ENCODE results near the gene METTL14. TPM values are rescaled to one million over a fixed set of nuclear protein-coding genes. Genes with fewer than 3 reads are reported as not detected.

The METTL14 gene
- total and polyA plus RNA-seq, 2 donors (not counting 1 experiment from before 2014, with no cell fraction given), result 8.0 to 74.8 TPM

- H3K4me2 ChIP-seq (replicated peaks; ENCODE audit: low read depth, low read length, poor library complexity, severe bottlenecking), result no peak overlapping the region
- H3K27me3 ChIP-seq (replicated peaks in 1 of 4; ENCODE audit: control extremely low read depth in 1 of 4, control insufficient read depth in 3 of 4, insufficient read depth in 4 of 4, low read length in 3 of 4), result no peaks in the 10 kb centered on the region
- ATAC-seq (ENCODE audit: low read depth) (no peak), DNase-seq (no peak)
- Mint-ChIP-seq H3K4me1 (peaks cover 26% of the 10 kb centered on the region), H3K27ac (no peak overlapping the region), H3K4me3 (no peak overlapping the region), H3K27me3 (no peaks in the 10 kb centered on the region), H3K9me3 (ENCODE audit: insufficient read depth) (no peaks in the 10 kb centered on the region)
- H3K4me3 ChIP-seq (ENCODE audit: control extremely low read depth in 1 of 5, extremely low read depth in 1 of 5, insufficient read depth in 1 of 5, low read depth in 2 of 5, low read length in 4 of 5), result no peak overlapping the region
- intact Hi-C loops (cut with micrococcal nuclease), result no loop called here
- POLR2A ChIA-PET, result no interaction called here
- H3K4me1 ChIP-seq (ENCODE audit: control insufficient read depth in 2 of 2, insufficient read depth in 2 of 2, low read length in 2 of 2), result peaks cover 14 to 19% of the 10 kb centered on the region in 2 donors
- no peak overlapping the region for H3K9ac ChIP-seq (ENCODE audit: low read length)
- no peaks in the 10 kb centered on the region for H3K79me2 ChIP-seq (ENCODE audit: control insufficient read depth, insufficient read depth, low read length)
- TF ChIP-seq EZH2 (IDR thresholded peaks at IDR 0.05; ENCODE audit: borderline replicate concordance, insufficient read depth, low read depth, low read length, poor library complexity, severe bottlenecking), result no peak
- no peak for TF ChIP-seq CTCF (IDR thresholded peaks at IDR 0.05)
- H3K36me3 ChIP-seq (replicated peaks in 1 of 2; ENCODE audit: control extremely low read depth in 1 of 2, control insufficient read depth in 1 of 2, extremely low read depth in 1 of 2, insufficient read depth in 2 of 2, low read length in 1 of 2), result peaks cover 0 to 3% of the 10 kb centered on the region in 2 experiments
- no peaks in the 10 kb centered on the region for H3K9me3 ChIP-seq (ENCODE audit: control extremely low read depth in 1 of 3, control insufficient read depth in 2 of 3, insufficient read depth in 1 of 3, low read length in 2 of 3)
- H2AFZ ChIP-seq (ENCODE audit: insufficient read depth, low read depth, low read length, poor library complexity, severe bottlenecking), result no peak overlapping the region
- H3K27ac ChIP-seq (ENCODE audit: low read length in 2 of 2), result no peak overlapping the region
- CTCF ChIA-PET, result interaction anchor here (1.5 kb wide), 1 partner anchor 15 kb away, joined by 3 read pairs; no protein-coding TSS in a partner anchor
- no peaks in the 10 kb centered on the region for H4K20me1 ChIP-seq (ENCODE audit: control insufficient read depth, insufficient read depth, low read length, poor library complexity, severe bottlenecking)
- 100% methylated on average over 1 of the region's 1 CpG for WGBS (ENCODE audit: insufficient coverage)
These were observed 71.8 kb downstream of the METTL14 start for GRCh38 chr4:118756958-118757357.

- no peak overlapping the region for H3K9ac ChIP-seq (ENCODE audit: low read length)
- ChIA-PET CTCF (interaction anchor here (1.1 to 1.5 kb wide), 2 partner anchors 14 to 16 kb away, joined by 3 read pairs; no protein-coding TSS in a partner anchor), POLR2A (no interaction called here)
- Mint-ChIP-seq H3K27ac (no peak overlapping the region), H3K4me1 (peaks cover 26% of the 10 kb centered on the region), H3K27me3 (no peaks in the 10 kb centered on the region), H3K9me3 (ENCODE audit: insufficient read depth) (no peaks in the 10 kb centered on the region), H3K4me3 (no peak overlapping the region)
- no peak overlapping the region for H3K4me2 ChIP-seq (replicated peaks; ENCODE audit: low read depth, low read length, poor library complexity, severe bottlenecking)
- no peak overlapping the region for H3K4me3 ChIP-seq (ENCODE audit: control extremely low read depth in 1 of 5, extremely low read depth in 1 of 5, insufficient read depth in 1 of 5, low read depth in 2 of 5, low read length in 4 of 5)
- no CpG with 5 or more reads among the region's 2 CpGs for WGBS (ENCODE audit: insufficient coverage)
- DNase-seq, result no peak
- no peak overlapping the region for H3K27ac ChIP-seq (ENCODE audit: low read length in 2 of 2)
- H2AFZ ChIP-seq (ENCODE audit: insufficient read depth, low read depth, low read length, poor library complexity, severe bottlenecking), result no peak overlapping the region
- H3K36me3 ChIP-seq (replicated peaks in 1 of 2; ENCODE audit: control extremely low read depth in 1 of 2, control insufficient read depth in 1 of 2, extremely low read depth in 1 of 2, insufficient read depth in 2 of 2, low read length in 1 of 2), result no peaks in the 10 kb centered on the region
- H3K79me2 ChIP-seq (ENCODE audit: control insufficient read depth, insufficient read depth, low read length), result no peaks in the 10 kb centered on the region
- ATAC-seq (ENCODE audit: low read depth), result no peak
- H4K20me1 ChIP-seq (ENCODE audit: control insufficient read depth, insufficient read depth, low read length, poor library complexity, severe bottlenecking), result no peaks in the 10 kb centered on the region
- intact Hi-C loops (cut with micrococcal nuclease), result no loop called here
- H3K27me3 ChIP-seq (replicated peaks in 1 of 4; ENCODE audit: control extremely low read depth in 1 of 4, control insufficient read depth in 3 of 4, insufficient read depth in 4 of 4, low read length in 3 of 4), result no peaks in the 10 kb centered on the region
- H3K4me1 ChIP-seq (ENCODE audit: control insufficient read depth in 2 of 2, insufficient read depth in 2 of 2, low read length in 2 of 2), result peaks cover 14 to 19% of the 10 kb centered on the region in 2 donors
- H3K9me3 ChIP-seq (ENCODE audit: control extremely low read depth in 1 of 3, control insufficient read depth in 2 of 3, insufficient read depth in 1 of 3, low read length in 2 of 3), result no peaks in the 10 kb centered on the region
- TF ChIP-seq EZH2 (IDR thresholded peaks at IDR 0.05; ENCODE audit: borderline replicate concordance, insufficient read depth, low read depth, low read length, poor library complexity, severe bottlenecking) (no peak), CTCF (IDR thresholded peaks at IDR 0.05) (no peak)
These were observed 72.6 kb downstream of the METTL14 start for GRCh38 chr4:118757761-118758251.

Data from B cell (primary cell).